GM12875 (cell line): ENCODE data around the gene HSH2D.

Experiments used
- H3K4me3 ChIP-seq: one replicate; pipeline ENCODE4 v1.5.1; 2011; ENCODE audit warnings: low read depth, low read length, control low read depth
- TF ChIP-seq, protein P1 (sequence below): IDR thresholded peaks from 2 replicates; pipeline ENCODE4 v1.5.1; 2011; ENCODE audit warnings: low read depth, mild to moderate bottlenecking, control low read depth, inconsistent platforms, low read length, moderate library complexity, borderline replicate concordance; ENCODE audit not compliant: insufficient read depth

HSH2D gene

DNA sequence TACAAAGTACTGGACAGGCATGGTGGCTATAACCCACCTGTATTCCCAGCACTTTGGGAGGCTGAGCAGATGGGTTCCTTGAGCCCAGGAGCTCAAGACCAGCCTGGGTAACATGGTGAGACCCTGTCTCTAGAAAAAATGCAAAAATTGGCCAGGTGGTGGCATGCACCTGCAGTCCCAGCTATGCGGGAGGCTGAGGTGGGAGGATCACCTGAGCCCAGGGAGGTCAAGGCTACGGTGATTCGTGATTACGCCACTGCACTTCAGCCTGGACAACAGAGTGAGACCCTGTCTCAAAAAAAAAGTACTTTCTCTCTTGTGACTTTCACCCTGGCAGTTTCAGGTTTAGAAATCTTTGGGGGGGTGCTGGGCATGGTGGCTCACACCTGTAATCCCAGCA lies 43.0 kb upstream of the HSH2D start:
- no peak overlapping the region for H3K4me3 ChIP-seq
- TF ChIP-seq, protein P1, sequence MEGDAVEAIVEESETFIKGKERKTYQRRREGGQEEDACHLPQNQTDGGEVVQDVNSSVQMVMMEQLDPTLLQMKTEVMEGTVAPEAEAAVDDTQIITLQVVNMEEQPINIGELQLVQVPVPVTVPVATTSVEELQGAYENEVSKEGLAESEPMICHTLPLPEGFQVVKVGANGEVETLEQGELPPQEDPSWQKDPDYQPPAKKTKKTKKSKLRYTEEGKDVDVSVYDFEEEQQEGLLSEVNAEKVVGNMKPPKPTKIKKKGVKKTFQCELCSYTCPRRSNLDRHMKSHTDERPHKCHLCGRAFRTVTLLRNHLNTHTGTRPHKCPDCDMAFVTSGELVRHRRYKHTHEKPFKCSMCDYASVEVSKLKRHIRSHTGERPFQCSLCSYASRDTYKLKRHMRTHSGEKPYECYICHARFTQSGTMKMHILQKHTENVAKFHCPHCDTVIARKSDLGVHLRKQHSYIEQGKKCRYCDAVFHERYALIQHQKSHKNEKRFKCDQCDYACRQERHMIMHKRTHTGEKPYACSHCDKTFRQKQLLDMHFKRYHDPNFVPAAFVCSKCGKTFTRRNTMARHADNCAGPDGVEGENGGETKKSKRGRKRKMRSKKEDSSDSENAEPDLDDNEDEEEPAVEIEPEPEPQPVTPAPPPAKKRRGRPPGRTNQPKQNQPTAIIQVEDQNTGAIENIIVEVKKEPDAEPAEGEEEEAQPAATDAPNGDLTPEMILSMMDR: no peak

DNA sequence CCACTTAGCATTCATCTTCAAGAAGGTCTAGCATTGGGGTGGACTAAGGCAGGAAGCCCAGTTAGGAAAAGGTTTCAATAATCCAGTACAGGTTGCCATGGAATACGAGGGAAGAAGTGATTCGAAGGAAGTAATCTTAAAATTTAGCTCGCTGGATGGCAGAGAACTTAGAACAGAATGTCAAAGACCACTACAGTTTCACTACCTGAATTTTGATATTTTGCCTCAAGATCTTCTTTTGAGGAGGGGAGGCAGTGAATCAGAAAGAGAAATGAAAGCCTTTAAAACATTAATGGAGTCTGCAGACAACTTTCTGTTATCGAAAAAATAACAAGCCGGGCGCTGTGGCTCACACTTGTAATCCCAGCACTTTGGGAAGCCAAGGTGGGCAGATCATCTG lies 38.8 kb upstream of the HSH2D start:
- H3K4me3 ChIP-seq: no peak overlapping the region
- TF ChIP-seq, protein P1: no peak

DNA sequence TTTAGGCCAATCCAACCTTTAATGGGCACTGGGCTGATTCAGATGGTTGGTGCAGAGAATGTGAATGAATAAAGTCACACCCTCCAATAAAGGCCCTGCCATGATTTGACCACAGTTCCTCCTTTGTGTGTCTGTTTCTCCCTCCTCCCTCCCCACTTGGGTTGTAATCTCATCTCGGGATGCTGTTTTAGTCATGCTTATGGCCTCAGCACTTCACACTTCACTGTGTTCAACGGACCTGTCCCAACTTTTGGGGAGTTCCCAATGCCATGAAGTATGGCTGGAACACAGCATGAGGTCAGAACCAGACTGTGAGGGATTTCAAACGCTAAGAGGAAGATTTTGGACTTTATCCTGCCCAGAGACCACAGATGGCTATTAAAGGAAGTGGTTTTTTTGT lies 37.4 kb upstream of the HSH2D start:
- TF ChIP-seq, protein P1: no peak
- no peak overlapping the region for H3K4me3 ChIP-seq

DNA sequence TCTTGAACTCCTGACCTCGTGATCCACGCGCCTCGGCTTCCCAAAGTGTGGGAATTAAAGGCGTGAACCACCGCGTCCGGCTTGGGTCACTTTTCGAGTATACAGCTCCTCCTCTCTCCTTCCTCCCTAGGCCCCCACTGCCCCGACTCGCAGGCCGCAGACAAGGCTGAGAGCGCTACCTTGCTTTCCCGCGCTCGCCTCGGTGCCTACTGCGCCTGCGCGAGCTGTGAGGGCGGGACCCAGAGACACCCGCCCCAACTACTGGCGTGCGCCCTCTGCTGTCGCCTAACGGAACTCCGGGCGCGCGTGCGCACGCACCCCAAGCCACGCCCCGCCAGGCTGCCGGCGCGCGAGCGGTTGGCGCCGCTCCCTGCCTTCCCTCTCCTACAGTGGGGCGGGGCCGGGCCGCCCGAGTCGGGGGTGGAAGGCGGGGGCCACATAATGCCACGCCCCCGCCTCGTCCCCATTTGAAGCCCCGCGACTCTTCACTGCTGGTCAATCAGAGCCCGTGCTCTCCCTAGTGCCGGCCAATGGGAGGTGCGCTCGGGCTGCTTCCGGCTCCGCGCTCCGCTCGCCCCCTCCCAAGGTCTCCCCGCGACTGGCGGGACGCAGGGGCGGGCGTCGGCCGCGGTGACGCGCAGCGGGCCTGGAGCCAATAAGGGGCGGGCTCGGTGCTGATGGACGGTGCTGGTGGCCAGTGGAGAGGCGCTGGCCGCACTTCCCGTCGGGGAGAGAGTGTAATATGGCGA lies 32.2 kb upstream of the HSH2D start, which contains the start of gene RAB8A:
Gene RAB8A (plus strand): TSS at position 730 of the 749 bp plus-strand sequence. CDS start 13 bp downstream, at position 743.
- TF ChIP-seq, protein P1: peak; percentile 96
- peak within 1 kb of the TSS; percentile 93 for H3K4me3 ChIP-seq

- H3K4me3 ChIP-seq: peak overlapping the region; percentile 93
- TF ChIP-seq, protein P1: no peak
Observed at GRCh38 chr19:16111909-16112752, 31.4 kb upstream of the HSH2D start.

GRCh38 chr19:16112778-16113177 lies 30.7 kb upstream of the HSH2D start:
- TF ChIP-seq, protein P1: no peak
- H3K4me3 ChIP-seq: peak overlapping the region; percentile 93
